NCI-H1105 treated with DMSO at 0.1 percent for 48 hours (cell line): Measurements from ENCODE around the gene SLC25A25.
"Not testable (repeated sequence)": the region's sequence is repeated elsewhere in the genome, so short reads cannot be mapped to it uniquely, and the experiment has no call there.

ENCODE experiments used
- DNase-seq: peaks from one replicate; lab custom pipeline; 2025; lab: John Stamatoyannopoulos, UW

SLC25A25 gene

GRCh38 chr9:128109050-128109709 lies 41.1 kb downstream of the SLC25A25 start:
- DNase-seq = no peak

- DNase-seq = not testable (repeated sequence)
Measured at GRCh38 chr9:128111726-128112125, 43.7 kb downstream of the SLC25A25 start.

GRCh38 chr9:128113526-128114325 lies 45.7 kb downstream of the SLC25A25 start:
- no peak for DNase-seq

DNA sequence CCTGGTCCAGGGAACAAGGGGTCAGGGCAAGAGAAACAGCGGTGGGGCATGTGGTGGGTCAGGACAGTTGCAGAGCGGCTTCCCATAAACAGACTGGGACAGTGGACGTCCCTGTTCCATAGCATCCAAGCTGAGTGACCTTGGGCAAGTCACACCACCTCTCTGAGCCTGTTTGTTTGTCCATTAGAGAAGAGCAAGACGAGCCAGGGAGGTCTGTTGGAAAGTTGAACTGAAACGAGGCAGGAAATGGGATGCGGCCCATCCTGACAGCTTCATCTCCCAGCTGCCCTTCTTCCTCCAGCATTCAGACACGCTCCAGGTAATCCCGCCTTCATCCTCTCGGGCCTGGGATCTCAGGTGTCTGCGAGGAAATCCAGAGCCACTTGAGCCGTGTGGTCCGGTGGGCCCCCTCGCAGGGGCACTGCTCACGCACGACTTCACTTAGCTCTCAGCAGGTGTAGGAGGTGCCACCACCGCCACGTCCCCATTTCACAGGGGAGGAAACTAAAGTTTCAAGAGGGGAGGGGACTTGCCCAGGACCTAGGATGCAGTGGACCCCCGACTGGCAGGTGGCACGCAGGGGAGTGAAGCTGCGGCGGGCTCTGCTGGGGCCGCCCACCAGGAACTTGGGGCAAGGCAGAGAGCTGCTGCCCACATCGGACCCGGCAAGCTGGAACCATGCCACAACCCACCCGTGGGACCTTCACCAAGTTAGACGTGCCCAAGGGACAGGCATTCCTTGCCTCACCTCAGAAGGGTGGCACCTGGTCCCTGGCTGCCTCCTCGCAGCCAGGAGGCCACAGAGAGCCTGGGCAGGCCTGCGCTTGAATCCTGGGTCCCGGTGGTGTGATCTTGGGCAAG lies 46.5 kb downstream of the SLC25A25 start:
- no peak for DNase-seq

GRCh38 chr9:128115187-128116103 lies 47.4 kb downstream of the SLC25A25 start:
- no peak for DNase-seq

- DNase-seq = no peak
Measured at GRCh38 chr9:128116104-128117083, 48.4 kb downstream of the SLC25A25 start.

GRCh38 chr9:128117613-128118471 lies 49.8 kb downstream of the SLC25A25 start:
- DNase-seq = peak; percentile 73

GRCh38 chr9:128118472-128118857 lies 50.4 kb downstream of the SLC25A25 start:
- DNase-seq = no peak

DNA sequence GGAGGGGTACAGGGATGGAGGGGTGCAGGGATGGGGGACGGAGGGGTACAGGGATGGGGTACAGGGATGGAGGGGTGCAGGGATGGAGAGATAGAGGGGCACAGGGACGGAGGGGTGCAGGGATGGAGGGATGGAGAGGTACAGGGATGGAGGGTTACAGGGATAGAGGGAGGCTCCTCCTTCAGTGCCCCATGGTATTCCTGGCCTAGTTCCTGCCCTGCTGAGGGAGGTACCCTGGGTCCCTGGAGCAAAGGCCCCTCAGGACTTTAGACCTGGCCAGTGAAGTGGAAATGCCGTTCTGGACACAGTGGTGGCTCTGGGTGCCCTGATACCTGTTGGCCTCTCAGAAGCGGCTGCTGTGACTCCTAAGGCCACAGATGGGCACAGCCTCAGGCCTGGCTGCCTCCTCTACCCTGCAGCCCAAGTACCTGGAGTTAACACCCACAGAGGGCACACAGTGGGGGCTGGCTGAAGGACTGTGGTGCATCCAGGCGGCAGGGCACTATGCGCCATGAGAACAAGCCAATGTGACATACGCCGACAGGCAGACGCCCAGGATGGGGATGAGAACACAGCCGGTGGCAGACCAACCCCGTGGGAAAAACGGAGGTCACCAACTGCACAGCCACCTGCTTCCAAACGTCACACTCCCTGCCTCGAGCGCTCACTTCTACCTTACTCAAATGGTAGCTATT lies 51.1 kb downstream of the SLC25A25 start:
- no peak for DNase-seq

GRCh38 chr9:128120061-128120740 lies 52.2 kb downstream of the SLC25A25 start:
- no peak for DNase-seq

GRCh38 chr9:128120741-128121465 lies 52.9 kb downstream of the SLC25A25 start:
- DNase-seq = no peak

GRCh38 chr9:128121466-128121810 lies 53.4 kb downstream of the SLC25A25 start:
- no peak for DNase-seq

DNA sequence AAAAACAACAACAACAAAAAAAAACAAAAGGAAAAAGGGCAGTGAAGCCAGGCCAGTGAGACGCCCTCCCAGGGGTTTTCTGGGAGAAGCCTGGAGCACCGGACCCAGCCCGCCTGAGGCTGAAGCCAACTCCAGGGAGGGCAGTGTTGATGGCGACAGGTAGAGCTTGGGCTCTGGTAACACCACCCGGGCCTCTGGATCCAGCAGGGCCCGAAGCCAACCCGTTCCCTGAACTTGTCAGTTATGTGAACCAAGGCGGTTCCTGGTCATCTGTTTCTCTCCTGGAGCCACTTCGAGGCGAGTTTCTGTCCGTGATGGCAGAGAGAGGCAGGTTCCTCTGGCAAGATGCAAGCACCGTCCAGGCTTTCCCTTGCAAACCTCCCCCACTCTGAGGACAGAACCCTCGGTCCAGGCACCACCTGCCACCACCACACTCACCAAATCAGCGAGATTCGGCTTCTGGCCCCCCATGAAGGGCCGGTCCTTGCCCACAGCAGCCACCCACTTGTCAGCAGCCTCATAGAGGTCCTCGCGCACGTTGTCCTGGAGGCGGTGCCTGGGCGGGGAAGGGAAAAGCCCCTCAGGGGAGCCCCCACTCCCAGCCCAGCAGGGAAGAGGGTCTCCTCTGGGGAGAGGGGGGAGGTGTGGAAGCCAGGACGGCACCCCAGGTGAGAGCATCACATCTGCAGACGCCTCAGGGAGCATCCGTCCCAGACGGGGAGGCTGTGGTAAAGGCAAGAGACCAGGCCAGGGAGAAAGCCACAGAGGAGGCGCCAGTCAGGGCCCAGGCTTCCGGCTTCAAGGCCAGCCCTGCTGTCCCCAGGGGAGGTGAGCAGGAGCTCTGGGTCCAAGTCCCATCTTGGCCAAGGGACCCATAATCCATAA lies 54.1 kb downstream of the SLC25A25 start:
- DNase-seq = no peak

GRCh38 chr9:128122809-128123175 lies 54.8 kb downstream of the SLC25A25 start:
- DNase-seq = no peak

- DNase-seq = no peak
Measured at GRCh38 chr9:128123451-128124080, 55.5 kb downstream of the SLC25A25 start.

DNA sequence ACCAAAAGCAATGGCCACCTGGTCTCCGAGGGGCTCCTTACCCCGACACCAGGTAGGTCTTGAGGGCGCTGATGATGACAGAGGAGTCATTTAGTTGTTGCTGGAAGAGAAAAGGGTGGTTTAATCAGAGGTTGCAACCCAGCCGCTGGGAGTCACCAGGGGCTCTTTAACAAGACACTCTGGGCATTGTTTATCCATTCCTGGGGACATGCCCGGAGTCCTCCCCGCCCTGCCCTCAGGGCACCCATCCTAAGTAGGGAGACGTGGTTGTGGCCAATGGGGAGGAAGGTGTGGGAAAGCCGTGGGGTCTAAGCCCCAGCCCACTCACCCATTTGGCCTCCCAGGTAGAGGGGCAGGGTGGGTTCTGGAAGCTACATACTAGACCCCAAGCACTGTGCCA lies 56.4 kb downstream of the SLC25A25 start:
- DNase-seq = no peak
